Smooth muscle cell (in vitro differentiated cells): Measurements from ENCODE around the gene KIRREL3. TPM values are rescaled to one million over a fixed set of nuclear protein-coding genes. Genes with fewer than 3 reads are reported as not detected.

ENCODE experiments used
- DNase-seq: peaks from one replicate; lab custom pipeline; 2025; ENCODE audit not compliant: unreplicated experiment; lab: John Stamatoyannopoulos, UW
- H2AFZ ChIP-seq: fragments of 200-600 bp; sonication (generic); 2 replicates; pipeline ENCODE4 v1.6.0; 2016; ENCODE audit warnings: antibody characterized with exemption, low read depth, mild to moderate bottlenecking
- H3F3A ChIP-seq: fragments of 200-600 bp; sonication (generic); 2 replicates; pipeline ENCODE4 v1.6.0; 2017; ENCODE audit warnings: antibody characterized with exemption, low read depth
- H3K27ac ChIP-seq: fragments of 200-600 bp; sonication (generic); 2 replicates; pipeline ENCODE4 v1.5.1; 2016; ENCODE audit warnings: low read depth, mild to moderate bottlenecking
- H3K27me3 ChIP-seq: fragments of 200-600 bp; sonication (generic); 2 replicates; pipeline ENCODE4 v1.6.1; 2016; ENCODE audit warnings: low read depth, mild to moderate bottlenecking
- H3K36me3 ChIP-seq: fragments of 200-600 bp; sonication (generic); 2 replicates; pipeline ENCODE4 v1.5.1; 2016; ENCODE audit warnings: low read depth
- H3K4me1 ChIP-seq: fragments of 200-600 bp; sonication (generic); 2 replicates; pipeline ENCODE4 v1.5.1; 2016; ENCODE audit warnings: low read depth
- H3K4me2 ChIP-seq: fragments of 200-600 bp; sonication (generic); 2 replicates; pipeline ENCODE4 v1.6.0; 2016; ENCODE audit warnings: mild to moderate bottlenecking
- H3K4me3 ChIP-seq: fragments of 200-600 bp; sonication (generic); 2 replicates; pipeline ENCODE4 v1.5.1; 2016; ENCODE audit warnings: mild to moderate bottlenecking
- H3K79me2 ChIP-seq: fragments of 200-600 bp; sonication (generic); 2 replicates; pipeline ENCODE4 v1.6.0; 2016; ENCODE audit warnings: low read depth, mild to moderate bottlenecking
- H3K9ac ChIP-seq: fragments of 200-600 bp; sonication (generic); 2 replicates; pipeline ENCODE4 v1.6.0; 2016; ENCODE audit warnings: low read depth
- H3K9me3 ChIP-seq: fragments of 200-600 bp; sonication (generic); replicated peaks from 2 replicates; pipeline ENCODE4 v1.5.1; 2016; ENCODE audit warnings: low read depth
- H4K20me1 ChIP-seq: fragments of 200-600 bp; sonication (generic); 2 replicates; pipeline ENCODE4 v1.6.0; 2016; ENCODE audit warnings: low read depth
- WGBS: methylation state at CpG from one replicate; pipeline ENCODE4 v1.1.7; 2016; ENCODE audit warnings: low lambda C conversion rate; 5-methylcytosine and 5-hydroxymethylcytosine counted together
- polyA plus RNA-seq: library from polyadenylated mRNA; unstranded; fragments of >200 nt; fragmentation: Nextera tagmentation; extraction: Ambion mirVana; gene quantifications from 2 replicates; pipeline ENCODE4 v1.2.1, GENCODE V29; 2016
- total RNA-seq: library from RNA; depleted of rRNA; stranded (reverse); fragments of >200 nt; gene quantifications from 2 replicates; pipeline ENCODE4 v1.2.3, GENCODE V29; 2014
- TF ChIP-seq, protein P1 (sequence below): fragments of 200-600 bp; sonication (generic); IDR thresholded peaks from 2 replicates; pipeline ENCODE4 v1.5.1; 2017; ENCODE audit warnings: borderline replicate concordance, mild to moderate bottlenecking, antibody characterized with exemption; ENCODE audit not compliant: insufficient read depth, poor library complexity, severe bottlenecking

Gene KIRREL3
- total and polyA plus RNA-seq, 2 experiments from 2014 or later = 1.2 TPM; not detected in 1

DNA sequence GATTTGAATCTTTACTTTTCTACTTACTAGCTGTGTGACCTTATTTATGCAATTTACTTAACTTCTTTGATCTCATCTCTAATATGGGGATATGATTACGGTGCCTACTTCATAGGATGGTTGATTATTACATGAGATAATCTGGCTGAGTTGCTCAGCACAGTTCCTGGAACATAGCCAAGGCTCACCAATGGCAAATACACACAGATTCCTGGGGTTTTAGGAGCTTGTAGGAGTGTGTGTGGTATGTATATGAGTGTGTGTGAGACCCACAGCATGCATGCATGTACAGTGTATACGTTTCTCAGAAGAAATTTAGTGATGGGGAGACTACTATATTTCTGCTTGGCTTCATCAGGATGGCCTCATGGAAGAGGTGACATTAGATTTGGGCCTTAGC is 256.9 kb downstream of the KIRREL3 start:
- Histone ChIP-seq H3K4me1 (no peaks in the 10 kb centered on the region), H3K4me3 (no peak overlapping the region), H3F3A (no peaks in the 10 kb centered on the region), H2AFZ (no peak overlapping the region), H3K27ac (no peak overlapping the region), H3K79me2 (no peaks in the 10 kb centered on the region), H3K9me3 (no peaks in the 10 kb centered on the region), H3K9ac (no peak overlapping the region), H3K27me3 (peaks cover 8% of the 10 kb centered on the region), H3K36me3 (no peaks in the 10 kb centered on the region), H3K4me2 (no peak overlapping the region), H4K20me1 (no peaks in the 10 kb centered on the region)
- TF ChIP-seq, protein P1, sequence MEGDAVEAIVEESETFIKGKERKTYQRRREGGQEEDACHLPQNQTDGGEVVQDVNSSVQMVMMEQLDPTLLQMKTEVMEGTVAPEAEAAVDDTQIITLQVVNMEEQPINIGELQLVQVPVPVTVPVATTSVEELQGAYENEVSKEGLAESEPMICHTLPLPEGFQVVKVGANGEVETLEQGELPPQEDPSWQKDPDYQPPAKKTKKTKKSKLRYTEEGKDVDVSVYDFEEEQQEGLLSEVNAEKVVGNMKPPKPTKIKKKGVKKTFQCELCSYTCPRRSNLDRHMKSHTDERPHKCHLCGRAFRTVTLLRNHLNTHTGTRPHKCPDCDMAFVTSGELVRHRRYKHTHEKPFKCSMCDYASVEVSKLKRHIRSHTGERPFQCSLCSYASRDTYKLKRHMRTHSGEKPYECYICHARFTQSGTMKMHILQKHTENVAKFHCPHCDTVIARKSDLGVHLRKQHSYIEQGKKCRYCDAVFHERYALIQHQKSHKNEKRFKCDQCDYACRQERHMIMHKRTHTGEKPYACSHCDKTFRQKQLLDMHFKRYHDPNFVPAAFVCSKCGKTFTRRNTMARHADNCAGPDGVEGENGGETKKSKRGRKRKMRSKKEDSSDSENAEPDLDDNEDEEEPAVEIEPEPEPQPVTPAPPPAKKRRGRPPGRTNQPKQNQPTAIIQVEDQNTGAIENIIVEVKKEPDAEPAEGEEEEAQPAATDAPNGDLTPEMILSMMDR = no peak
- DNase-seq = no peak
- WGBS = 70% methylated on average over 2 of the region's 2 CpGs

DNA sequence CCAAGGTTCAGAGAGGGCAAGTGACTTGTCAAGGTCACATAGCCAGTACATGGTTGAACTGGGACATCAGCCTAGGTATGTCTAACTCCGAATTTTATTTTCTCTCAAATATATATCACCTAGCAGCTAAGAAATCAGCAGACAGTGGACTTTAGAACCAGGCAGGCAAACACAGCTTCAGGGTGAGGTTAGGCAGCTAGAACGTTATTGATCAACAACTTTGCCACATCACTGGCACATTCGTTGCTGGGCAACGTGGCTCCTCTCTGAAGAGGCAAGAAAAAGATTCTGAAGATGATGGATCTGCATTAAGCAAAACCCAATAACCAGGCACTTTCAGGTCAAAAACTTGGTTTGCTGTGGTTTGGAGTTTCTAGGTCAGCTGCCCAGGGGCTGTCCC is 258.0 kb downstream of the KIRREL3 start:
- Histone ChIP-seq H3K9ac (no peak overlapping the region), H3K4me1 (no peaks in the 10 kb centered on the region), H3K79me2 (no peaks in the 10 kb centered on the region), H3K9me3 (no peaks in the 10 kb centered on the region), H3F3A (no peaks in the 10 kb centered on the region), H3K27ac (no peak overlapping the region), H3K4me3 (no peak overlapping the region), H3K36me3 (no peaks in the 10 kb centered on the region), H3K4me2 (no peak overlapping the region), H2AFZ (no peak overlapping the region), H4K20me1 (no peaks in the 10 kb centered on the region), H3K27me3 (peaks cover 8% of the 10 kb centered on the region)
- no peak for DNase-seq
- WGBS = 93% methylated on average over 4 of the region's 4 CpGs
- TF ChIP-seq, protein P1 = no peak

DNA sequence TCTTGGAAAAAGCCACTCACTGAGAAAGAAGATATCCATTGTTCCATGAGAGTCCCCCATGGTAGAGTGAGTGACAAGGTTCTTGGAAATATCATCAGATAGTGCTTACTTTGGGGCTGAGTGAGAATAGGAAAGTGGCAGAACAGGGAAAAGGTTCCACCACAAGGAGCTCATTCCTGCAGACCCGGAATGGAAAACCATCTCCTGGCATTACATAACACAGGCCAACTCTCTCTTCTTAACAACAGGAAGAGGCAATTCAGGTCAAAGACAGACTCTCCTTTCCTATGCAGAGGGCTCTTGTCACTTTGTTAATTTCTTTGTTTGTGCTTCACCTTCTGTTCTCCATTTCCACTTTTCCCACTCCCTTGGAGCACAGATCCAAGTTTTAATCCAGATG is 259.7 kb downstream of the KIRREL3 start:
- Histone ChIP-seq H2AFZ (no peak overlapping the region), H3K9ac (no peak overlapping the region)
- WGBS = 56% methylated on average over 1 of the region's 1 CpG

DNA sequence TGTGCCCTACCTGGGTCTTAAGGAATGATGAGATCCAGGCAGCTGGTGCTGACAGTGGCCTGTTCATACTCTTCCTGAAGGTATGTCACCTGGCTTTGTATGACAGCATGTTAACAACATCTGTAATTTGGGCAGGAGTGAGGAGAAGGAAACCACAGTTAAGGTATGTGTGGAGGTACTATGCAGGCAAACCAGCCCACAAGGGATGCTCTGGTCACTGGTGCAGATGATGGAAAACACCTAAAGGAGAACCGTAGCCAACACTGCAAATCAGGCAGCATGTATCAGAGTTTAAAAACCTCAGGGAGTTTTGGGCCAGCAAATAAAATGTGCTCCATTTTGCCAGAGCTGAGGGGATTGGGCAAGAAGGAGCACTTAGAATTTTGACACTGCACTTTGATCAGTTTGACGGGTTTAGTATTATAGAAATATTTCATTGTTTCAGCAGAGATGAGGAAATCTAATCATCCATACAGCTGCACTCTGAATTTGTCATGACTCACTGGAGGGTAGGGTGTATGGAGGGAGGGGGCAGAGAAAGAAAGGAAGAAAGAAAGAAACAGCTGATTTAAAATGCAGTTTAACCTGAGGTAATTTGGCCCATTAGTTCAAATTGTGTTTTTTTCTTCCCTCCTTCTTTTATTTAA is 260.9 kb downstream of the KIRREL3 start:
- TF ChIP-seq, protein P1 = no peak
- no peak for DNase-seq
- H3K9me3 ChIP-seq = no peaks in the 10 kb centered on the region
- no peak overlapping the region for H3K4me2 ChIP-seq
- 76% methylated on average over 2 of the region's 2 CpGs for WGBS
- no peak overlapping the region for H2AFZ ChIP-seq
- H3K4me1 ChIP-seq = no peaks in the 10 kb centered on the region
- no peaks in the 10 kb centered on the region for H3K79me2 ChIP-seq
- H3F3A ChIP-seq = no peaks in the 10 kb centered on the region
- H3K4me3 ChIP-seq = no peak overlapping the region
- H3K9ac ChIP-seq = no peak overlapping the region
- peaks cover 8% of the 10 kb centered on the region for H3K27me3 ChIP-seq
- no peaks in the 10 kb centered on the region for H4K20me1 ChIP-seq
- no peak overlapping the region for H3K27ac ChIP-seq
- no peaks in the 10 kb centered on the region for H3K36me3 ChIP-seq

More for the DNA sequence above, 259.7 kb downstream of the KIRREL3 start:
- H3F3A ChIP-seq = no peaks in the 10 kb centered on the region
- no peaks in the 10 kb centered on the region for H4K20me1 ChIP-seq
- no peak overlapping the region for H3K27ac ChIP-seq
- H3K4me2 ChIP-seq = no peak overlapping the region
- no peaks in the 10 kb centered on the region for H3K36me3 ChIP-seq
- H3K4me3 ChIP-seq = no peak overlapping the region
- no peaks in the 10 kb centered on the region for H3K9me3 ChIP-seq
- no peaks in the 10 kb centered on the region for H3K4me1 ChIP-seq
- no peaks in the 10 kb centered on the region for H3K79me2 ChIP-seq
- H3K27me3 ChIP-seq = peaks cover 8% of the 10 kb centered on the region
- DNase-seq = no peak
- TF ChIP-seq, protein P1 = no peak
